IMR-90 (cell line): ENCODE results near the gene NOL6. TPM values are rescaled to one million over a fixed set of nuclear protein-coding genes. Genes with fewer than 3 reads are reported as not detected.

Source experiments
- ATAC-seq: fragments of 200-7000 bp; cut with Tn5 transposase; 2 replicates; pipeline ENCODE4 v1.9.1; 2020; ENCODE audit warnings: low read depth, mild to moderate bottlenecking, moderate library complexity
- BruUV-seq: library from RNA; stranded (reverse); fragments of 400-500 nt; replicated peaks from 2 replicates; lab custom pipeline; 2021; lab: Mats Ljungman, UMichigan
- CTCF ChIA-PET: fragments of 300-600 bp; formaldehyde crosslinking; extraction: SDS; loops from one replicate; lab custom pipeline; 2021; ENCODE audit warnings: antibody characterized with exemption; lab: Yijun Ruan, JAX
- POLR2A ChIA-PET: fragments of 300-600 bp; sonication (Branson Sonifier 250); formaldehyde crosslinking; loops from one replicate; lab custom pipeline; 2022; ENCODE audit warnings: antibody characterized with exemption; ENCODE audit not compliant: unreplicated experiment; lab: Charles Lee
- DNase-seq: peaks from one replicate; pipeline ENCODE4 v3.0.0; 2013
- H2AFZ ChIP-seq: replicated peaks from 2 replicates; pipeline ENCODE3; 2013; ENCODE audit warnings: low read length, mild to moderate bottlenecking; ENCODE audit not compliant: poor library complexity
- H2AK5ac ChIP-seq: 2 replicates; pipeline ENCODE4 v1.6.1; 2013; ENCODE audit warnings: low read depth, low read length, inconsistent platforms
- H2AK9ac ChIP-seq: replicated peaks from 2 replicates; pipeline ENCODE3; 2013; ENCODE audit warnings: mild to moderate bottlenecking, low read depth, low read length, moderate library complexity; ENCODE audit not compliant: poor library complexity
- H2BK120ac ChIP-seq: 2 replicates; pipeline ENCODE4 v1.6.1; 2013; ENCODE audit warnings: low read depth, low read length, inconsistent platforms
- H2BK15ac ChIP-seq: 3 replicates; pipeline ENCODE4 v1.6.1; 2013; ENCODE audit warnings: low read depth, low read length, inconsistent platforms
- H2BK20ac ChIP-seq: 2 replicates; pipeline ENCODE4 v1.6.1; 2013; ENCODE audit warnings: low read depth, mild to moderate bottlenecking, inconsistent platforms, low read length, moderate library complexity
- H2BK5ac ChIP-seq: 2 replicates; pipeline ENCODE4 v1.6.1; 2013; ENCODE audit warnings: mild to moderate bottlenecking, low read depth, low read length, inconsistent platforms; ENCODE audit not compliant: poor library complexity, severe bottlenecking
- H3K14ac ChIP-seq: replicated peaks from 2 replicates; pipeline ENCODE4 v1.6.1; 2013; ENCODE audit warnings: low read depth, low read length, inconsistent platforms
- H3K18ac ChIP-seq: 2 replicates; pipeline ENCODE4 v1.6.1; 2013; ENCODE audit warnings: low read depth, low read length, control low read depth
- H3K23ac ChIP-seq: 2 replicates; pipeline ENCODE4 v1.6.1; 2013; ENCODE audit warnings: low read depth, low read length, inconsistent platforms
- H3K27ac ChIP-seq: 2 replicates; pipeline ENCODE4 v1.5.1; 2013; ENCODE audit warnings: mild to moderate bottlenecking, control low read depth, low read length; ENCODE audit not compliant: insufficient read depth
- H3K27me3 ChIP-seq: 2 replicates; pipeline ENCODE4 v1.6.1; 2013; ENCODE audit warnings: low read length; ENCODE audit not compliant: control insufficient read depth, insufficient read depth
- H3K36me3 ChIP-seq: 2 replicates; pipeline ENCODE4 v1.6.1; 2013; ENCODE audit warnings: low read length, mixed read lengths; ENCODE audit not compliant: control insufficient read depth, insufficient read depth
- H3K4ac ChIP-seq: 2 replicates; pipeline ENCODE4 v1.6.1; 2013; ENCODE audit warnings: low read depth, low read length, inconsistent platforms
- H3K4me1 ChIP-seq: 2 replicates; pipeline ENCODE4 v1.6.1; 2013; ENCODE audit warnings: low read length, mixed read lengths; ENCODE audit not compliant: control insufficient read depth, insufficient read depth
- H3K4me2 ChIP-seq: 2 replicates; pipeline ENCODE4 v1.6.1; 2013; ENCODE audit warnings: low read depth, mild to moderate bottlenecking, control low read depth, low read length, moderate library complexity
- H3K4me3 ChIP-seq: 2 replicates; pipeline ENCODE4 v1.5.1; 2013; ENCODE audit warnings: low read depth, mild to moderate bottlenecking, control low read depth, low read length, moderate library complexity; ENCODE audit not compliant: insufficient read depth
- H3K56ac ChIP-seq: 2 replicates; pipeline ENCODE4 v1.6.1; 2013; ENCODE audit warnings: low read length, inconsistent platforms; ENCODE audit not compliant: insufficient read depth; ENCODE audit errors: extremely low read depth
- H3K79me1 ChIP-seq, 2 experiments: 2 replicates each; pipeline ENCODE4 v1.6.1; 2013; ENCODE audit warnings: low read length in 2 of 2, inconsistent platforms in 1 of 2, low read depth in 1 of 2
- H3K9ac ChIP-seq: 2 replicates; pipeline ENCODE4 v1.6.1; 2013; ENCODE audit warnings: low read depth, low read length, control low read depth
- H3K9me1 ChIP-seq: 2 replicates; pipeline ENCODE4 v1.6.1; 2013; ENCODE audit warnings: low read length, inconsistent platforms; ENCODE audit not compliant: insufficient read depth
- H3K9me3 ChIP-seq: 2 replicates; pipeline ENCODE4 v1.6.1; 2013; ENCODE audit warnings: low read length; ENCODE audit not compliant: control insufficient read depth, insufficient read depth
- H4K20me1 ChIP-seq: 2 replicates; pipeline ENCODE4 v1.6.1; 2013; ENCODE audit warnings: low read length, inconsistent platforms; ENCODE audit not compliant: insufficient read depth
- H4K5ac ChIP-seq: 2 replicates; pipeline ENCODE4 v1.6.1; 2013; ENCODE audit warnings: mild to moderate bottlenecking, low read depth, low read length, control low read depth
- H4K8ac ChIP-seq, 2 experiments: 2 replicates each; pipeline ENCODE4 v1.6.1; 2013; ENCODE audit warnings: low read depth in 2 of 2, low read length in 2 of 2, control low read depth in 1 of 2, inconsistent platforms in 1 of 2
- H4K91ac ChIP-seq: 2 replicates; pipeline ENCODE4 v1.6.1; 2013; ENCODE audit warnings: low read depth, low read length, inconsistent platforms; ENCODE audit not compliant: insufficient read depth
- BHLHE40 ChIP-seq: fragments of 150-350 bp; IDR thresholded peaks from 2 replicates; pipeline ENCODE4 v1.6.1; 2016; ENCODE audit warnings: mild to moderate bottlenecking, low read depth, low read length
- CHD1 ChIP-seq: IDR thresholded peaks from 2 replicates; pipeline ENCODE4 v1.6.1; 2012; ENCODE audit warnings: low read depth, low read length, improper control_type of control experiment
- FOS ChIP-seq: fragments of 150-350 bp; IDR thresholded peaks from 2 replicates; pipeline ENCODE4 v1.6.1; 2016; ENCODE audit warnings: low read depth, low read length
- NFE2L2 ChIP-seq: fragments of 150-350 bp; IDR thresholded peaks from 2 replicates; pipeline ENCODE4 v1.6.1; 2016; ENCODE audit warnings: low read depth, mild to moderate bottlenecking, low read length
- RAD21 ChIP-seq: IDR thresholded peaks from 2 replicates; pipeline ENCODE4 v1.6.1; 2012; ENCODE audit warnings: low read length, improper control_type of control experiment
- RCOR1 ChIP-seq: IDR thresholded peaks from 2 replicates; pipeline ENCODE4 v1.6.1; 2012; ENCODE audit warnings: mild to moderate bottlenecking, low read length, improper control_type of control experiment; ENCODE audit not compliant: insufficient replicate concordance
- RFX5 ChIP-seq: IDR thresholded peaks from 2 replicates; pipeline ENCODE4 v1.8.0; 2012; ENCODE audit warnings: low read depth, mild to moderate bottlenecking, low read length, moderate library complexity
- WGBS, 2 experiments: methylation state at CpG; one replicate each; pipeline versions ENCODE4 v1.1.5 to v1.1.7; 2013; ENCODE audit warnings: missing lambda C conversion rate in 2 of 2; ENCODE audit not compliant: insufficient read length in 1 of 2; ENCODE audit errors: extremely low coverage in 2 of 2; 5-methylcytosine and 5-hydroxymethylcytosine counted together
- dilution Hi-C: fragments of 300-500 bp; cut with HindIII; formaldehyde crosslinking; loops from one replicate; pipeline ENCODE4 v1.14.3; 2018; ENCODE audit warnings: low sequenced_read_pairs; ENCODE audit not compliant: unreplicated experiment
- in situ Hi-C: fragments of 300-500 bp; cut with MboI; formaldehyde crosslinking; loops from 3 replicates; pipeline ENCODE4 v1.14.3; 2019; ENCODE audit warnings: low sequenced_read_pairs, inconsistent platforms, mixed read lengths
- intact Hi-C: fragments of 100-400 bp; cut with micrococcal nuclease; formaldehyde crosslinking; loops from 2 replicates; pipeline ENCODE4 v1.10.0; 2022
- polyA plus RNA-seq, 3 experiments: library from polyadenylated mRNA; depleted of rRNA; stranded (reverse); fragments of >200 nt; gene quantifications; 2 replicates each; pipeline ENCODE4 v1.2.3, GENCODE V29; 2012; ENCODE audit warnings: low replicate concordance in 1 of 3
- total RNA-seq: library from RNA; depleted of rRNA; stranded (reverse); fragments of >200 nt; gene quantifications from 2 replicates; pipeline ENCODE4 v1.2.3, GENCODE V29; 2012
- TF ChIP-seq, protein P1 (sequence below): fragments of 150-350 bp; IDR thresholded peaks from 2 replicates; pipeline ENCODE4 v1.6.1; 2017; ENCODE audit warnings: mild to moderate bottlenecking, antibody characterized with exemption, low read length, low read depth
- TF ChIP-seq, protein P2 (sequence below): fragments of 150-350 bp; IDR thresholded peaks from 2 replicates; pipeline ENCODE4 v1.6.1; 2016; ENCODE audit warnings: low read depth, mild to moderate bottlenecking, low read length, moderate library complexity, borderline replicate concordance

Gene NOL6
- total and polyA plus RNA-seq, 2 of the 4 experiments (the other 2 are of a cell fraction): 47.3 to 71.7 TPM

DNA sequence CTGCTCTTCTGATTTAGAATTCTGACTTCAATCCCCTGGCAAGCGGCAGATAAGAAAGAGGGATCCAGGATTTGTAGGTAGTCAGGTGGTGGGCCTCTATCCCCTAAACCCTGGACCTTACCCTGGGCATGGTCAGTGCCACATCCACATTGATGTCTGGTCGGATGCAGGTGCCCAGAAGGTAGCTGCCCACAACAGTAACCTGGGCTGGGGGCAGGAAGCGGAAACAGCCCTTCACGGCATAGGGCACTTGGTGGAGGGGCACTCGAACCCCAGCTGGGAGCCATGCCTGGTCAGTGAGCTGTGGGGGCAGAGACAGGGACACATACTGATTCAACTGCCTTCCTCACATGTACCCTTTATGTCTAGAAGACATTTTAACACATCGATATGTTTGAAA is 3.8 kb downstream of the NOL6 start:
- in situ Hi-C loops (loop anchor here (5.0 kb wide), 2 partner anchors 98 to 178 kb away; partner anchors contain the start of gene NFX1), intact Hi-C loops (loop anchor here (5.0 kb wide), 1 partner anchor 47 kb away; no protein-coding TSS in a partner anchor)

More for the DNA sequence above, 3.8 kb downstream of the NOL6 start:
- Histone ChIP-seq H3K4ac (no peak overlapping the region), H4K8ac (no peak overlapping the region), H3K9me1 (peaks cover 8% of the 10 kb centered on the region; the same call in 1 of the 2 replicates), H2BK5ac (no peak overlapping the region), H4K91ac (no peak overlapping the region), H3K9me3 (no peaks in the 10 kb centered on the region), H3K4me3 (no peak overlapping the region), H2BK120ac (no peak overlapping the region), H2AK9ac (no peak overlapping the region), H3K27me3 (no peaks in the 10 kb centered on the region), H4K5ac (no peak overlapping the region), H3K9ac (no peak overlapping the region), H3K56ac (no peak overlapping the region), H2AFZ (no peak overlapping the region), H3K79me1 (peaks cover 10 to 46% of the 10 kb centered on the region in 2 experiments; a peak in 3 of 4 replicates), H3K27ac (no peak overlapping the region), H3K18ac (no peak overlapping the region), H3K36me3 (peaks cover 65% of the 10 kb centered on the region), H2AK5ac (no peak overlapping the region), H3K4me2 (no peak overlapping the region), H3K14ac (no peak overlapping the region), H3K23ac (no peak overlapping the region), H3K4me1 (peaks cover 3% of the 10 kb centered on the region; the same call in 1 of the 2 replicates), H2BK15ac (no peak overlapping the region), H2BK20ac (no peak overlapping the region), H4K20me1 (peaks cover 18% of the 10 kb centered on the region)
- DNase-seq (no peak), ATAC-seq (no peak)
- no TSS peak for BruUV-seq
- WGBS, 2 experiments: 100% methylated on average over 3 of the region's 6 CpGs; no CpG with 5 or more reads in 1 of the 2 experiments
- ChIA-PET CTCF (no interaction called here), POLR2A (no interaction called here)
- dilution Hi-C loops: loop anchor here (25.0 kb wide), 1 partner anchor 183 kb away; the partner anchor contains the start of gene NFX1
- TF ChIP-seq, protein P1, sequence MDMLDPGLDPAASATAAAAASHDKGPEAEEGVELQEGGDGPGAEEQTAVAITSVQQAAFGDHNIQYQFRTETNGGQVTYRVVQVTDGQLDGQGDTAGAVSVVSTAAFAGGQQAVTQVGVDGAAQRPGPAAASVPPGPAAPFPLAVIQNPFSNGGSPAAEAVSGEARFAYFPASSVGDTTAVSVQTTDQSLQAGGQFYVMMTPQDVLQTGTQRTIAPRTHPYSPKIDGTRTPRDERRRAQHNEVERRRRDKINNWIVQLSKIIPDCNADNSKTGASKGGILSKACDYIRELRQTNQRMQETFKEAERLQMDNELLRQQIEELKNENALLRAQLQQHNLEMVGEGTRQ: no peak
- TF ChIP-seq RAD21: no peak
- TF ChIP-seq, protein P2, sequence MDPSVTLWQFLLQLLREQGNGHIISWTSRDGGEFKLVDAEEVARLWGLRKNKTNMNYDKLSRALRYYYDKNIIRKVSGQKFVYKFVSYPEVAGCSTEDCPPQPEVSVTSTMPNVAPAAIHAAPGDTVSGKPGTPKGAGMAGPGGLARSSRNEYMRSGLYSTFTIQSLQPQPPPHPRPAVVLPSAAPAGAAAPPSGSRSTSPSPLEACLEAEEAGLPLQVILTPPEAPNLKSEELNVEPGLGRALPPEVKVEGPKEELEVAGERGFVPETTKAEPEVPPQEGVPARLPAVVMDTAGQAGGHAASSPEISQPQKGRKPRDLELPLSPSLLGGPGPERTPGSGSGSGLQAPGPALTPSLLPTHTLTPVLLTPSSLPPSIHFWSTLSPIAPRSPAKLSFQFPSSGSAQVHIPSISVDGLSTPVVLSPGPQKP: no peak
- no peak for TF ChIP-seq CHD1
- TF ChIP-seq RCOR1: no peak
- no peak for TF ChIP-seq NFE2L2
- no peak for TF ChIP-seq FOS
- TF ChIP-seq BHLHE40: no peak
- no peak for TF ChIP-seq RFX5
